Activated CD8-positive, alpha-beta memory T cell treated with anti-CD3 and anti-CD28 coated beads for 36 hours (primary cell): ENCODE results near the gene ADGRL3. TPM values are rescaled to one million over a fixed set of nuclear protein-coding genes. Genes with fewer than 3 reads are reported as not detected.

Experiments
- CTCF ChIA-PET: fragments of 350-600 bp; sonication (Branson Sonifier 250); formaldehyde crosslinking; loops from one replicate; lab custom pipeline; 2021; ENCODE audit warnings: antibody characterized with exemption; lab: Charles Lee
- POLR2A ChIA-PET: fragments of 350-600 bp; sonication (Branson Sonifier 250); formaldehyde crosslinking; loops from one replicate; lab custom pipeline; 2021; ENCODE audit warnings: antibody characterized with exemption; lab: Charles Lee
- total RNA-seq, 2 experiments: library from RNA; stranded (reverse); gene quantifications; one replicate each; pipeline ENCODE4 v1.2.3, GENCODE V29; 2021

The ADGRL3 gene
- total RNA-seq, 2 experiments from 2014 or later = not detected

DNA sequence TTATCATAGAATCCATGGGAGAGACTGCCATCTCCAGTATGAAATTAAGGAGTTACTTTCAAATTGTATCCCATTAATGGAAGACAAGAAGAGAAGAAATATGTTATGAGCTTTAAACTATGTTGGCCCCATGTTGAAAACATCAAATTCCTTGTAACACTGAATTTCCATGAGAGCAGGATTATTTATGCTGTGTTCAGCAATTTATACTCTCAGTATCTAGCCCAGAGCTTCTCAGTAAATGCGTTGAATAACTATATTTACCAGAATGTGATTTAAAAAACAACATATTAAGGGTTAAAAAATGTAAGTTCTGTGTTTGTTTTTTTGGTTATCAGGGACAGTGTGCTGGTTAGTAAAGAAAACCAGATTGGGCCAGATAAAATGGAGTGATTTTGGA lies 74.2 kb downstream of the ADGRL3 start:
- POLR2A ChIA-PET = no interaction called here
- CTCF ChIA-PET = no interaction called here

DNA sequence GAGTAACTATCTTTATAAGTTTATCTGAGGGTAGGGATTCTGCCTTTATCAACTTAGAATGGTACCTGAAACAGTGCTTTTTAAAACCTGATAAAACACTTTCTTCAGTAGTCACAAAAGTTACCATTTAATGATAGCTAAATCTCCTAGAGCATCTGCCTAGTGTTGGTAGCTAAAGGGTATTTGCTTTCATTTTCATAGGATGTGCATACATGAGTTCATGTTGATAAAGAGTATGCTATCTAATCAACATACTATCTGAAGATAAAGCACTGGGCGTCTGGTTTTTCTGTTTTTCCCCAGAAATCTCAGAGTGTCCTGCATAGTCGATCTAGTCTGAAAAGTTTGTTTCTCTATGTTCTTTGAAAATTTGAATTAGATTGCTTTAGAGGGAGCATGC lies 75.1 kb downstream of the ADGRL3 start:
- ChIA-PET CTCF (no interaction called here), POLR2A (no interaction called here)

DNA sequence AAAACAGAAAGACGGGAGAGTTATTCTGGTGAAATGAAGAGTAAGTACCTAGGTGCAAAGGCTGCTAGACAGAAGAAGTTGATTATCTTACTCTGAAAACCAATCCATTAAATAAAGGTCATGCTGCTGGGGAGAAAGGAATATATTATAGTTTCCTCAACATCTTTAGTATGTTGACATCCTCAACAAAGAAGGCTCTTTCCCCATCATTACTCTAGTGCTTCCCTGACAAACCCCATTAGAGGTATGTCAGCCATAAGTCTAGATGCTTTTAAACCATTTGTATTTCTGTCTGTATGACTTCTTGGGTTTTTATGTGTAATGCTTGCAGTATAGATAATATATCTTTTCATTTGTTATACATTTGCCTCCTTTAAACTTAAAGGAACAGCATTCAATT lies 75.9 kb downstream of the ADGRL3 start:
- CTCF ChIA-PET = no interaction called here
- POLR2A ChIA-PET = no interaction called here

DNA sequence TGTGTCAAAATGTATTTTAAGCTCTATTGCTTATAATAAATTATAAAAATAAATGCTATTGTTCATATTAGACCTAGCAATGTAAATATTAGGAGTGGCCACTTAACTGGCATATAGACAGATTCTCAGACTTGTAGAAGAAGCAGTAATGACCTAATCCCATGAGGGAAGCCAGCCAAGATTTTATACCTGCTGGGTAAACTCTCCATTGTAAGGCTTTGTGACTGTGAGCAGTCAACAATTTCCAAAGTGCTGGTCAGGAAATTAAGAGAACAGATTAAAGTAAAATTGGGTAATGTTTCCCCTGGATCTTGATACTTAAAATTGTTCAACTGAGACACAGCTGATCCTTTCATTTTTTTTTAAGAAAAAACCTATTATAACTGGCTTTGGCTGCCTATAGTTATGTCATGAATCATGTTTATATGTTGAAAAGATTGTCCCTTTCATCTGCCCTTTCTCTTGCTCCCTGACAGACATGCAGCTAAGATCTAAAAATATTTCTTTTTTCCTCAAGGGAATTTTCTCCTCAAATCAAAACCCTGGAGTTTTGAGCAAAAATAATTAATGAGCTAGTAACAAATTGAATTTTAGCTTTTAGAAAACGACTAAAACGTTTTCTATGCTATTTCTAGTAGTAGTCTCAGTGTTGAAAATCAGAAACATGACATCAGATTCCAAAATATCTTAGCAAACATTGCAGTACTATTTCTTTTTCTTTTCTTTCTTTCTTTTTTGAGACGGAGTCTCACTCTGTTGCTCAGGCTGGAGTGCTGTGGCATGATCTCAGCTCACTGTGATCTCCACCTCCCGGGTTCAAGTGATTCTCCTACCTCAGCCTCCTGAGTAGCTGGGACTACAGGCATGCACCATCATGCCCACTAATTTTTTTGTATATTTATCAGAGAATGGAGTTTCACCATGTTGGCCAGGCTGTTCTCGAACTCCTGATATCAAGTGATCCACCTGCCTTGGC lies 77.9 kb downstream of the ADGRL3 start:
- ChIA-PET POLR2A (no interaction called here), CTCF (no interaction called here)

DNA sequence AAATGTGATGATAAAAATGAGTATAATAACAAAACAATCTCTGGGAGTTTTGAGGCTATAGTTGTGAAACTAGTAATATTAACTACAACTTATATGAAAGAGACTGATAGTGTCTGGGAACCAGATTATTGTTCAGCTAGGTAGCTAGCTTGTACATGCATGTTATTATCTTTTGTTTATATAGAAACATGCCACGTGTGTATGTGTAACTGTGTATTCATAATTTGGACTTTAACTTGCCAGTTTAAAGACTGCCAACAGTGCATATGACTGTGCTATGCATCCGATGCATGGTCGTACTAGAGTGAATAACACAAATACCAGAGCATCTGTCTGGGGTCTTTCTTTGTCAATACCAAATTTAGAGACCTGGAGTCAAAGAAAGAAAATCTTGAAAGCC lies 92.2 kb downstream of the ADGRL3 start:
- CTCF ChIA-PET = no interaction called here
- POLR2A ChIA-PET = no interaction called here

DNA sequence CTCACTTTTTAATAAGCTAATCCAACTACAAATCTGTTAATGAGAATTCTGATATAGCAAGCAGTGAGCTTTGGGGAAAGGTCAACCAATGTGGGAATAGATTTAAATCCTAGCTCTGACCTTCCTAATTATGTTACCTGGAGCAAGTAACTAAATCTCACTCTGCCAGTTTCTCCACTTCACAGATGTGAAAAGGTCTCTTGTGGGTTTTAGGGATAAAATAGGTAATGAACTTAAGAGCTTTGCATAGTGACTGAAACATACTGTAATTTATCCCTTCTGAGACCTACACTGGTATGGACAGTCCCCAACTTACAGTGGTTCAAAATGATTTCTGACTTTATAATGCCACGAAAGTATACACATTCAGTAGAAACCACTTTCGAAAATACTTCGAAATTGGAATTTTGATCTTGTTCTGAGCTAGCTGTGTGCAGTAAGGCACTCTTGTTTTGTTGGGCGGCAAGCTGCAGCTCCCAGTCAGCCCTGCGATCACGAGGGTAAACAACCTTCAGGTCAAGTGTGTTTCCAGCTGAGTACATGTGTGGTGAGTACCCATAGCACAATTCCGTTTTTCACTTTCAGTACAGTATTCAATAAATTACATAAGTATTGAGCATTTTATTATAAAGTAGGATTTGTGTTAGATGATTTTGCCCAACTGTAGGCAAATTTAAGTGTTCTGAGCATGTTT lies 93.7 kb downstream of the ADGRL3 start:
- POLR2A ChIA-PET = no interaction called here
- CTCF ChIA-PET = no interaction called here

DNA sequence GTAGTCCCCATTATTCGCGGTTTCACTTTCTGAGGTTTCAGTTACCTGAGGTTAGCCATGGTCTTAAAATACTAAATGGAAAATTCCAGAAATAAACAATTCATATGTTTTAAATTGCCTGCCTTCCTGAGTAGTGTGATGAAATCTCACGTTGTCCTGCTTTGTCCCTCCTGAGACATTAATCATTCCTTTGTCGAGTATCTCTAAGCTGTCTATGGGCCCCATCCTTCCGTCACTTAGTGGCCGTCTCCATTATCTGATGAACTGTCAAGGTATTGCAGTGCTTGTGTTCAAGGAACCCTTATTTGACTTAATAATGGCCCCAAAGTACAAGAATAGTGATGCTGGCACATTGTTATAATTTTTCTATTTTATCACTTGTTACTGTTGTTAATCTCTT lies 94.8 kb downstream of the ADGRL3 start:
- CTCF ChIA-PET = no interaction called here
- POLR2A ChIA-PET = no interaction called here

DNA sequence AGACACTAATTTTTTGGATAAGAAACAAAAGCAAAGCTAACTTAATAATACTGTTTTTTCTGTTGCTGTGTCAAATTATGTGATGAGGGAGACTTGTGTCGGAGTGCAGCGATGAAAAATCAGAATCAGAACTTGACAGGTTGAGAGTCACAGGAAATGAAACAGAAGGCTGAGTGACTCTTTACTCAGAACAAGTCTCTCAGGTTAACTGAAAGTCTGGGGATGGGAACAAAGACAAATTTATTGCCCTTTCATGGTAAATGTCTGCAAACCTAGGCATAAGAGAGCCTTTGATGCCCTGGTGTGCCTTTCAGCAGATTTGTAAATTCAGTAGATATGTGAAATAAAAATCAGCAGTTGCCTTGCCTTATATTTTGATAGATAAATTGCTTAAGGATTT lies 96.0 kb downstream of the ADGRL3 start:
- CTCF ChIA-PET = no interaction called here
- POLR2A ChIA-PET = no interaction called here

DNA sequence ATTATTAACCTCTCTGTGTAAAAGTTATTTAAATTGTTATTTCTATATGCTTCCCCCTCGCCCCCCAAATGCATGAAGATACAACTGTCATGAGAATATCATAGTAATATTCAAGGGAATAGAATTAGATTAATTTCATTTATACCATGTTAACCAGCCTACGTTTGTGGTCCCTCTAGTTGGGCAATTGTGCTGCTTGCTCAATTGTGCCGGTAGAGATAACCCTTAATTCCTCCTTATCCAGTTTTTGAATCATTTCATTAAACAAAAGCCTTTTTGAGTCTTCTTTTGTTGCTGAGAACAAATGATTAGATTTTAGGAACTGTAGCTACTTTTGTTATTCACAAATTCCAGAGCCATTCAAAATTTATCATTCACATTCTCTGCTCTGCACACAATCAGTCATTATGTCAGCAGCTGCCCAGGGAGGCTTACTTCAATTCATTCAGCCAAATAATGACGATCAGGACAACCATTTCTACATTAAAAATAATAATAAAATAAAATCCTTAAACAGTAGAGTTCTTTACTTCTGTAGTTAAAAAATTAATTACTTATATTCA lies 98.1 kb downstream of the ADGRL3 start:
- CTCF ChIA-PET = no interaction called here
- POLR2A ChIA-PET = no interaction called here

DNA sequence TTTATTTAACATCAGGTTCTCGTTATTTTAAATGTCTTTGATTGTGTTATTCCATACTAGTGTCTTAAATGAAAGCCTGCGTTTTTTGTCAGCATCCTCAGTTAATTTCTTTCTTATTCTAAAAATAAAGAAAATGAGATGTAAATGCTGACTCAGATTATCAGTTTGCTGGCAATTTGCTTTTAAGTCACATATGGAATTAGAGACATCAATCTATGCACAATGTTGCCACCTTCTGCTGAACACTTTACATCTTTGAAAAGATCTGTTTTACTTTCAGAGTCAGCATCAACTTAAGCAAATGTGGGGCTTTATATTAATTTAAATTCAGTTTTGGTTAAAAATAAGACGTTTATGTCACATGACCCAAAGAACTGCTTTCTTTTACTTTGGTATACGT lies 99.2 kb downstream of the ADGRL3 start:
- POLR2A ChIA-PET = no interaction called here
- CTCF ChIA-PET = no interaction called here

DNA sequence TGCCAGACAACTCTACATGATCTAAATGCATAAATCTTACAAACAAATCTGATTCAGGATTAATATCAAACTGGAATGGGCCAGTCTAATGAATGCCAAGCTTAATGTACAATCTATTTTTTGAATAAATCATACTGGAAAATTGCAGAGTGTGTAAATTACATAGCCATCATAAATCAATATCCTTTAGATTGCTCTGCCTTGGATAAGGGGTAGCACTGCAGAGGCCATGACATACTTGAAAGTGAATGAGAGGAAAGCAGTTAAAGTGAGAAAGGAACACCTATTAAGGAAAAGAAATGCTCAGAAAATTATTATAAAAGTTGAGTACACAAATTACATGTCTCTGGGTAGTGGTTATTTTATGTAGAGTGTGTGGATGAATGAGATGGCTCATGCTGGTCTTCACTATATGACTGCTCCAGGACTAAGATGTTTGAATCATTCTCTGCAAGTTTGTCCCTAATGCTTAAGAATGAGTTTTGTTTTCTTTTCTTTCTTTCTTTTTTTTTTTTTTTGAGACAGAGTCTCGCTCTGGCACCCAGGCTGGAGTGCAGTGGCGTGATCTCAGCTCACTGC lies 100.2 kb downstream of the ADGRL3 start:
- ChIA-PET CTCF (no interaction called here), POLR2A (no interaction called here)

DNA sequence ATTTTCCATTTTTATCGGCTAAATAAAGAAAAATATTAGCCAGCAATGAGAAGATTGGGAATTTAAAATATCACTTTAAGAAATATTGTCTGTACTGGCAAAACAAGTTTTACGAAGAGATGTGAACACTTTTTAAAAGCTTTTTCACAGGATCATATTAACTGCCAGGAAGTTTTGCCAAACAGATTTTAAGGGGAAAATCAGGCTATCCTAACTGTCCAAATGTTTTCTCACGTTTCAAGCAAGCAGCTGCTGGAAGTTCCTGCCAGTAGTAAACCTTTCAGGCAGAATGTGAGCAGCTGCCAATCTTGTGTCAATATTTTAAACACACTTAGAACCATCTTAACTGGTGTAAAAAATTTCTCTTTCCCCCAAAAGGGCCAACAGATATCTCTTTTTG lies 101.1 kb downstream of the ADGRL3 start:
- ChIA-PET POLR2A (no interaction called here), CTCF (no interaction called here)

DNA sequence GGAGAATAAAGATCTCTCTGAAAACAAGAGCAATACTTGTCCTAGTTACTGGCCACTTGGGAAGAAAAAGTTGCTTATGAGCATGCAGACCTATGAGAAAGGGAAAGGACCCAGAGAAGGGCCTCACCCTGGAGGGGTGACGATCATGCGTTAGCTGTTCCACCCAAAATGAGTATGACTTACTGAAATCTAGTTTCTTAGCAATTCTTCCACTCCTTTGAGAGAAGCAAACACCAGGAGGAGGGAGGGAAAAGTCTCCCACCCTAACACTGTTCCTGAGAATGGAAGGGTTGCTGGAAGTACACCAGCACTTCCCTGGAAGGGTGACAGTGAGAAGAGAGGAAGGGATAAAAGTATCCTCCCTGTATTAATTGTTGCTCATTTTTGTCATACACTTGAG lies 107.9 kb downstream of the ADGRL3 start:
- ChIA-PET POLR2A (no interaction called here), CTCF (no interaction called here)

DNA sequence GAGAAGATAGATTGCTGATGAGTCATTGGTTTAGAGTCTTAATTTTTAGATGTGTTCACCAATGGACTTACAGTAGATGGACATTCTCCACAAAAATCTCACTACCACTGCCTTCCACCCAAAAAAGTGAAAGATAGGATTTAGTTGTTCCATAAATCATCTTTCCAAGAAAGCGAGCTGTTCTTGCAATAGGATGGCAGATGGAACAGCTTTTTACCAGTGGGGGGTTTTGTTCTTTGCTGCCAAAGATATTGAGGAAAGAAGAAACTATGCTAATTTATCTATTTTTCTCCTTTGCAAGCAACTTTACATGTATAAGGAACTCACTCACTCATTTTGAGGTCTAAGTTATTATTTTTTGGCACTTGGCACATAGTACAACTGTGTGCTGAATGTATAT lies 109.5 kb downstream of the ADGRL3 start:
- ChIA-PET POLR2A (no interaction called here), CTCF (no interaction called here)

DNA sequence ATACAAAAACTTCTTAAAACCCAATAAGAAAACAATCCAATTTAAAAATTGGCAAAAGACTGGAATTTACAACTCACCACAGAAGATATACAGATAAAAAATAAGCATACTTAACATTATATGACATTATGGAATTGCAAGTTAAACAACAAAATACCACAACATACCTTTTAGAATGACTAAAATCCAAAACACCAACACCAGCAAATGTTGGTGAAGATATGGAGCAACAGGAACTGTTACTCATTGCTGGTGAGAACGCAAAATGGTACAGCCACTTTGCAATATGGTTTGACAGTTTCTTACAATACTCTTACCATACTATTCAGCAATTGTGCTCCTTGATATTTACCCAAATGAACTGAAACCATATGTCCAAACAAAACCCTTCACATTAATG lies 112.4 kb downstream of the ADGRL3 start:
- POLR2A ChIA-PET = no interaction called here
- CTCF ChIA-PET = no interaction called here

DNA sequence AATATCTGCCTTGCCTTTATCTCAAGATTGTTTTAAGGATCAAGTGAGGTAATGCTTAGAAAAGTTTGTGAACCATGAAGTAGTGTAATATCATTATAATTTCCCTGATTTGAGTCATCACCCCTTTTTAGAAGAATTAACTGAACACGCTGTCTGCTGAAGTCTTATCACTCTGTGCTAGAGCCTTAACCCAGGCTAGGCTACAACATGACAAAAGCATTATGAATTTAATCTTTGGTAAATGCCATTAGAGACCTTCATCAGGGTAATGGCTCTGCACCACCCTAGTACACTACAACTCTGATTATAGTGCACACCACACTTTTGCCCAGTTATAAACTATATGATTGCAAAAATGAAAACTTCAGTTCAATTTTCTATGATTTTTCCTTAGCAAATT lies 118.3 kb downstream of the ADGRL3 start:
- CTCF ChIA-PET = no interaction called here
- POLR2A ChIA-PET = no interaction called here

DNA sequence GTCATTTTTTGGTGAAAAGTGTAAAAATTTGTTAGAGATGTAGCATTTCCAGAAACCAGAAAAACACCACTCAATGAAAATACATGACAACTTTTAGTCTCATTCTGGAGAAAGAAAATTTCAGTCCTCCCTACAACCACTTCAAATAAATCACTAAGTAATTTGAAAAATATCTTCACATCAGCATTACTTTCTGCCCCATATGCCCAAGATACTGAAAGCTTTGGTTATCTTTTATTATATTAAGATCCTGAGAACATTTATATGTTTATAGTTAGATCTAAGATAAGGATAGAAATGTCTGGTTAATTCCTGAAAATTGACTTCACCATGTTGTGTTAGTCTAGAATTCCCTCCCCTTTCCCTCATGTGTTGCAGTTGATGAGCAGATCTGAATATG lies 119.0 kb downstream of the ADGRL3 start:
- ChIA-PET CTCF (no interaction called here), POLR2A (no interaction called here)

DNA sequence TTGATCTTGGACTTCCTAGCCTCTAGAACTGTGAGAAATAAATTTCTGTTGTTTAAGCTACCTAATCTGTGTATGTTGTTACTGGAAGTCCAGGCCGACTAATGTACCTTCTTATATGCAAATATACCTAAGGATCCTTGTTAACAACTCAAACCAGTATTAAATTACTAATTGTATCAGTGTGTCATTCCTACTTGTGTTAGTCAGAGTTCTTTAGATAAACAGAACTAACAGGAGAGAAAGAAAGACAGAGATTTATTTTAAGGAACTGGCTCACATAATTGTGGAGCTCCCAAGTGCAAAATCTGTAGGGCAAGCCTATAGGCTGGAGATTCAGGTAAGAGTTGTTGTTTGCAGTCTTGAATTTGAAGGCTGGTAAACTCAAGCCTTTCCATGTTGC lies 120.0 kb downstream of the ADGRL3 start:
- POLR2A ChIA-PET = no interaction called here
- CTCF ChIA-PET = no interaction called here

DNA sequence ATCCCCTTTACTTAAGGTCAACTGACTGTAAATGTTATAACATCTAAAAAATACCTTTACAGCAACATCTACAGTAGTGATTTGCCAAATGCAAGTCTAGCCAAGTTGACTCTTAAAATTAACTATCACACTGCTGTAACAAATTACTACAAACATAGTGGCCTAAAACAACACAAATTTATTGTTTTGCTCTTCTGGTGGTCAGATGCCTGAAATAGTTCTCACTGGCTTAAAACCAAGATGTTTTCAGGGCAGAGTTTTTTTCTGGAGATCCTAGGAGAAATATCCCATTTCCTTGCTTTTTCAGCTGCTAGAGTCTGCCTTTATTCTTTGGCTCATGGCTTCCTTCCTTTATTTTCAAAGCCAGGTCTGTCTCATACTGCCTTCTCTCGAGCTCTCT lies 120.5 kb downstream of the ADGRL3 start:
- CTCF ChIA-PET = no interaction called here
- POLR2A ChIA-PET = no interaction called here

DNA sequence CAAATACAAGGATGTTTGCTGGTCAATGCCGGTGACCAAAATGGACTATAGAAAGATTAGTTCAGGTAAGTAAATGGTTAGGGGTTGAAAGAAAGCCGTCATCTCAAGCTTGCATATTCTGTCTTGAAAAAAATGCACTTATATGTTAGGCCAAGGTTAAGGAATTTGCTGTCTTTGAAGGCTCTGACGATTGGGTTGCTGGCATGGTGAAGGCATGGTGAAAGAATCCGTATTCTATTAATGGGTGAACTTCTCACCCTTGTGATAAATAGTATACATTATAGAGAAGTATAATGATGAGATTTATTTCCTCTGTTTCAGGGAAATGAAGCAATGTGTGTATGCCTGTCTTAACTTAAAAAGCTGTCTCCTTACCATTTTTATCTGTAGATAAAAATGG lies 132.6 kb downstream of the ADGRL3 start:
- ChIA-PET CTCF (no interaction called here), POLR2A (no interaction called here)
